ENCODE data around the gene NPAS2.

The NPAS2 gene

GRCh38 chr2:100857915-100858314 lies 38.0 kb downstream of the NPAS2 start:
- DNase-seq: no peak

DNA sequence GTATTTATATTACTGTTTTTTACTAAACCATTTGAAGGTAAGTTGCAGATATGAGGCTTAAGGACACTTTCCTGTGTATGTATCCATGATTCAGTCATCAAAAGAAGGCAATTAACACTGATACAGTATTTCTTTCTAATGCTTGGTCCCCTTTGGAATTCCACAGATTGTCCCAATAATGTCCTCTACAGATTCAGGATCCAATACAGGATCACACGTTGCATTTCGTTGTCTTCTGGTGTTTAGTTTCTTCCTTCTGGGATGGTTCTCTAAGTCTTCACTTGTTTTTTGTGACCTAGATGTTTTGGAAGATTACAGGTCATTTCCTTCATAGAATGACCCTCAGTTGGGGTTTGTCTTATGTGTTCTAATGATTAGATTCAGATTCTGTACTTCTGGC lies 40.0 kb downstream of the NPAS2 start:
- no peak for DNase-seq

- no peak for DNase-seq
Observed at GRCh38 chr2:100861340-100861739, 41.4 kb downstream of the NPAS2 start.

- no peak for DNase-seq
Observed at GRCh38 chr2:100862081-100862480, 42.1 kb downstream of the NPAS2 start.

- no peak for DNase-seq
Observed at GRCh38 chr2:100865816-100866460, 46.0 kb downstream of the NPAS2 start.

GRCh38 chr2:100868083-100868482 lies 48.1 kb downstream of the NPAS2 start:
- no peak for DNase-seq

DNA sequence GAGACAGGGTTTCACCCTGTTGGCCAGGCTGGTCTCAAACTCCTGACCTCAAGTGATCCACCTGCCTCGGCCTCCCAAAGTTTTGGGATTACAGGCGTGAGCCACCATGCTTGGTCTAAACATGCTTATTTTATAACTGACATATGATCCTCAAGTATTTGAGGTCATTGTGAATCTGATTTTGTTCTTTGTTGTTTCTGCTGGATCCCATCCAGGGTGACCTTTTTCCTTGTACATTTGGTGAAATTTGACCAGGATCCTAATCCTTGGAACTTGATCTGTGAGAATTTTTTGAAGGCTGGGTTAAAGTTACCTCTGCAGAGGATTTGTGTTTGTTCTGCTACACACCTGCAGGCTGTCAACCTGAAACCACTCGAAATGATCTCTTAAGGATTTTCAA lies 49.2 kb downstream of the NPAS2 start:
- DNase-seq: no peak

- no peak for DNase-seq
Observed at GRCh38 chr2:100870652-100871531, 51.0 kb downstream of the NPAS2 start.

GRCh38 chr2:100875516-100876230 lies 55.7 kb downstream of the NPAS2 start:
- DNase-seq: no peak

DNA sequence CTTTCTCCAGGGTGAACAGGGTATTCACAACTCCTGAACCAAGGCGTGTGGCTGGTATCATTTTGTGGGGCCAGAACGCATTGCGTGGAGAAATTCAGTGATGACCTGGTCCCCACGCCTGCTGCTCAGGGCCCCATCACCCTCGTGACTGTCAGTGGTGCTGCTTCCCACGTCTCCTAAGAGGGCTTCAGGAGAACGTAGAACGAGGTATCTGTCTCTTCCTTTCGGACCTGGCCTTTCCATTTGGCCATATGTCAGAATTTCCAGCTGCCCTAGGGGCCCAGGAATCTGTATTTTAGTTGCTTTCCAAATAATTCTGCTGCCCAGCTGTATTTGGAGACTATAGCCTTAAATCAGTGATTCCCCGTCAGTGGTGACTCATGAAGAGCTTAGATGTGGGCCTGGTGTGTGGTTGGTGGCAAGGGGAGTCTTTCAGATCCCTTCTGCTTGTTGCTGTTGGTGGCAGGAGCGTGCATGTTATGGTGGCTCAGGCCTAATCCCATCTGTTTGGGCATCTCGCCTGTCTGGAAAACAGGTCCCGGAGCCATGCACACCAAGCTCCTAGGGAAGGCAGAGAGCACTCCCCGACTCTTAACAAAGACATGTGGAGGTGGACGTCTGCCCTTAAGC lies 56.4 kb downstream of the NPAS2 start:
- no peak for DNase-seq

GRCh38 chr2:100877555-100877954 lies 57.6 kb downstream of the NPAS2 start:
- no peak for DNase-seq

- no peak for DNase-seq
Observed at GRCh38 chr2:100878000-100878791, 58.3 kb downstream of the NPAS2 start.

DNA sequence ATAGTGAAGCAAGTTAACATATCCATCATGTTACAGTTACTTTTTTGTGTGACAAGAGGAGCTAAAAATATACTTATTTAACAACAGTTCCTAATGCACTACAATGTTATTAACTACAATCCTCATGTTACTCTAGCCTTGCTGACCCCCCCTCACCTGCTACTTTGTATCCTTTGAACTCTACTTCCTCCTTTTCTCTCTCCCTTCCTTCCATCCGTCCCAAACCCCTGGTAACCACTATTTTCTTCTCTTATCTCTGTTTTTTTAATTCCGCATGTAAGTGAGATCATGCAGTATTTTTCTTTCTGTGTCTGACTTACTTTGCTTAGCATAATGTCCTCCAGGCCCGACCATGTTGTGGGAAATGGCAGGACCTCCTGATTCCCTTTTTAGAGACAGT lies 59.4 kb downstream of the NPAS2 start:
- no peak for DNase-seq

- no peak for DNase-seq
Observed at GRCh38 chr2:100880036-100880435, 60.1 kb downstream of the NPAS2 start.

GRCh38 chr2:100880730-100881129 lies 60.8 kb downstream of the NPAS2 start:
- DNase-seq: no peak

DNA sequence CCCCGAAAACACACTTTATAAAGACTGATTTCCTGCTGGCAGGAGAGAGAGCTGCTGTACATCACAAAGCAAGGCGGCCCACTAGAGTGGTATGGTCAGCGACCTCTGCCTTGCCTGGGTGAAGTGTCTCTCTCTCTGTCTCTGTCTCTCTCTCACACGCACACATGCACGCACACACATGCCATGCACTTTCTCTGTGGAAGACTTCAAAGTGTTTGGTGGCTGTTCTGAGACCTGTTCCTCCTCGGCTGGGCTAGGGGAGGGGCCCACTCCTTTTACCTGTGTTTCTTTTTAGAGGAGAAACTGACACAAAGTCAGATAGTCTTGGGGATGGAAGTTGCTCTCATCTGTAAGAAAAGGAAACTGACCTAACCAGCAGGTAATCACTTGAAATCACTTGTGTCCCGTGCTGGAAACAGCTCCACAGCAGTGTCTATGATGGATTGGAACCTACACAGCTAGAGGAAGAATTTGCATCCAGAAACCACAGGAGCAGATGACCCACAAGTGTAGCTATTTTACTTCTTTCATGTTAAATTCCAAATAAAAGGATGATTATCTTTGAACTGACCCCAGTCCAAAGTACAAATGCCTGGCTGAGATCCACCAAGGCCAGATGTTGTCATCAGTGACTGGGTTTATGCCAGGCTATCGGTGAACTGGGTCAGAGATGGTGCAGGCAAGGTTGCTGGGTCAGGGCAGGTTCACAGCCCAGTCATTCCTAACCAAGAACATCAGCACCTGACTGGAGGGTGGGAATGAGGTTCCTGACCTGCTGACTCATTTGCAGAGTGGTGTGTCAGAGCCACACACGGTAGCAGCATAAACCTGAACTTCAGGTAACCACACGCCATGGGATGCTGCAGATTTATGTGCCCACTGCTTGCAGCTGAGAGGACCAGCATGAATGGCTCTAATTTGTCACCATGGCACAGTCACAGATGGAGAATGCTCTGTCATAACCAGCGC lies 63.0 kb downstream of the NPAS2 start:
- no peak for DNase-seq

DNA sequence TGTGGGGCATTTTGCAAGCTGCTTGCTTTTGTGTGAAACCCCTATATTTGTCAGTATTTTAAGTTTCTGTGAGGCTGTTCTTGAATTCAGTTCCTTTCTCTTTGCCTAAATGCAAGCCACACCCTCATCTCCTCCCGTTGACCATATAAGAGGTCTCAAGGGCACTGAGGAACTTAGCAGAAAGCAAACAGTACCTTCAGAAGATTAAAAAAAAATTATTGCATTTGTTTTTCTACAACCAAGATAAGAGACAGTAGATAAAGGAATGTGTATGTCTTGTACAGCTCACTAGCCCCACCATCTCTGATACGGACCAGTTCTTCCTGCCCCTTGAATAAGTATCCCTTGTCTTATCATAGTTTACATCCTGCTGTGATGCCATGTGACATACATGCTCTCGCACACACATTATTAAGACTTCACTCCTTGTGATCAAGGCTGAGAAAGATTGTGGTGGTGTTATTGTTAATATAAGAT lies 64.2 kb downstream of the NPAS2 start:
- DNase-seq: no peak

GRCh38 chr2:100886085-100886484 lies 66.1 kb downstream of the NPAS2 start:
- no peak for DNase-seq

DNA sequence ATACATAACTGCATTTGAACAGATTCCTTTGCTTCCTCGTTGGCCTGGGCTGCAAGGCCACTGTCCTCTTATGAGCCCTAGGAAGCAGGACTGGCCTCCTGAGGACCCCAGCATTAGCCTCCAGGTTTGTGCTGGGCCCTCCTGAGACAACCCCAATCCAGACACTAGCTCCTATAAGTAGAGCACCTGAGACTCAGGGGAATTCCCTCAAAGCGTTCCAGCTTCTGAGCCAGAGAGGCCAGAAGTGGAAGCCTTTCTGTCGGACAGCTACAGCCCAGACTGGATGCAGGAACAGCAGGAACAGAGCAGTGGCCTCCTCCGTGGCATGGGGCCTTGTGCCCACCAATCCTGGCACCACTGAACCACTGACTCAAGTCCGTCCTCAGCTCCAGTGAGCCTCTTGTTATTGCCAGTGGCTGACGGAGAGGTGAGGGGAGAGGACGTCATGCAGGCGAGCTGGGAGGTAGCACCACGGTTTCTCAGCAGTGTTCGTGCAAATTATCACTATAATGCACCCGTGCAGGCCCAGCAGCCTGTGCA lies 67.2 kb downstream of the NPAS2 start:
- no peak for DNase-seq

DNA sequence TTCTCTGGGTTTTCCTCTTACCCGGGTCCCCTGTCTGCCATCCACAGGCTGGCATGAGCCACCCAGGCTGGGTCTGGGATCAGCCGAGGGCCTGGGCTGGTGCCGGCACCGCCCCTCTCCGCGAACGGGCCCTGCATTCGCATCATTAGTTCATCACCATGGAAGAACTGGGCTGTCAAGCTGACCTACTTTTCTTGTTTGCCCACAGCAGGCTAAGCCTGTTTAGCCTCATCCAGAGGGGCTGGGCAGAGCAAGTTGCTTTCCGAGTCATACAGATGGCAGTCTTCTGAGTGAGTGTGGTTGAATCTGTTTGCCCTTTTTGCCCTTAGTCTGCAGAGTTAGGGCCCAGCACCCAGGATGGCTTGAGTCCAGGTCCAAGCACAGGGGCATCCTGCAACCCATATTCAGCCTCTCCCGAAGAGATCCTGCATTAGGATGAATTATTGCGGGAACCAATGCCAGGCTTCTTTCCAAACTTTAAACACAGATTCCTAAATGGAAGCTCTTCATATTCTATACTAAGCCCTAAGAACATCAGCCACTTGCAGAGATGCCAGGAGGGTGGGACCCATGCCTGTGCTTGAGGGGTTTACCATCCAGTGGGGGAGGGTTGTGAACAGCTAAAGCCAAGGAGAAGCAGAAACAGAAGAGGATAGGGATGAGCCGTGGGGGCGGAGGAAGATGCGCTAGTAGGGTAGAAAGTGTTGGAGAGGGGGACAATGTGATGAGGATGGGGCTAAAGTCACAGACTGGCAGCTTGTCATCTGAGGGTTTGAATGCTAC lies 68.0 kb downstream of the NPAS2 start:
- no peak for DNase-seq
